Upper lobe of left lung (tissue), 4 donors: ENCODE results near the gene CDC27.
"Not testable (repeated sequence)": the region's sequence is repeated elsewhere in the genome, so short reads cannot be mapped to it uniquely, and the experiment has no call there.

ENCODE experiments used
- EP300 ChIP-seq, 4 donors: sonication (generic); formaldehyde crosslinking; IDR thresholded peaks; one replicate each; pipeline ENCODE4 v1.5.1; 2017; ENCODE audit warnings: antibody characterized with exemption in 4 of 4, control low read depth in 2 of 4
- POLR2A ChIP-seq, 4 donors: fragments of 450-650 bp; IDR thresholded peaks; one replicate each; pipeline ENCODE4 v1.5.1; 2016 to 2017; ENCODE audit warnings: antibody characterized with exemption in 4 of 4, mild to moderate bottlenecking in 2 of 4
- POLR2AphosphoS5 ChIP-seq, 2 donors: sonication (generic); formaldehyde crosslinking; IDR thresholded peaks; one replicate each; pipeline ENCODE4 v1.5.1; 2017; ENCODE audit warnings: antibody characterized with exemption in 2 of 2
- TF ChIP-seq, protein P1 (sequence below), 6 experiments: fragments of 450-650 bp in 4 of 6; fragments of 200-600 bp in 2 of 6; sonication (generic) in 2 of 6; IDR thresholded peaks; one replicate each; pipeline ENCODE4 v1.5.1; 2016 to 2019; ENCODE audit warnings: antibody characterized with exemption in 6 of 6

- TF ChIP-seq, protein P1, sequence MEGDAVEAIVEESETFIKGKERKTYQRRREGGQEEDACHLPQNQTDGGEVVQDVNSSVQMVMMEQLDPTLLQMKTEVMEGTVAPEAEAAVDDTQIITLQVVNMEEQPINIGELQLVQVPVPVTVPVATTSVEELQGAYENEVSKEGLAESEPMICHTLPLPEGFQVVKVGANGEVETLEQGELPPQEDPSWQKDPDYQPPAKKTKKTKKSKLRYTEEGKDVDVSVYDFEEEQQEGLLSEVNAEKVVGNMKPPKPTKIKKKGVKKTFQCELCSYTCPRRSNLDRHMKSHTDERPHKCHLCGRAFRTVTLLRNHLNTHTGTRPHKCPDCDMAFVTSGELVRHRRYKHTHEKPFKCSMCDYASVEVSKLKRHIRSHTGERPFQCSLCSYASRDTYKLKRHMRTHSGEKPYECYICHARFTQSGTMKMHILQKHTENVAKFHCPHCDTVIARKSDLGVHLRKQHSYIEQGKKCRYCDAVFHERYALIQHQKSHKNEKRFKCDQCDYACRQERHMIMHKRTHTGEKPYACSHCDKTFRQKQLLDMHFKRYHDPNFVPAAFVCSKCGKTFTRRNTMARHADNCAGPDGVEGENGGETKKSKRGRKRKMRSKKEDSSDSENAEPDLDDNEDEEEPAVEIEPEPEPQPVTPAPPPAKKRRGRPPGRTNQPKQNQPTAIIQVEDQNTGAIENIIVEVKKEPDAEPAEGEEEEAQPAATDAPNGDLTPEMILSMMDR (IDR thresholded peaks at IDR 0.05), result not testable (repeated sequence)
- TF ChIP-seq POLR2AphosphoS5, EP300, POLR2A (IDR thresholded peaks at IDR 0.05): not testable (repeated sequence)
Measured at GRCh38 chr17:47168896-47169295, 20.2 kb downstream of the CDC27 start.
